ENCODE data around the gene PLA2R1.
"Not testable (repeated sequence)": the region's sequence is repeated elsewhere in the genome, so short reads cannot be mapped to it uniquely, and the experiment has no call there.

The PLA2R1 gene

DNA sequence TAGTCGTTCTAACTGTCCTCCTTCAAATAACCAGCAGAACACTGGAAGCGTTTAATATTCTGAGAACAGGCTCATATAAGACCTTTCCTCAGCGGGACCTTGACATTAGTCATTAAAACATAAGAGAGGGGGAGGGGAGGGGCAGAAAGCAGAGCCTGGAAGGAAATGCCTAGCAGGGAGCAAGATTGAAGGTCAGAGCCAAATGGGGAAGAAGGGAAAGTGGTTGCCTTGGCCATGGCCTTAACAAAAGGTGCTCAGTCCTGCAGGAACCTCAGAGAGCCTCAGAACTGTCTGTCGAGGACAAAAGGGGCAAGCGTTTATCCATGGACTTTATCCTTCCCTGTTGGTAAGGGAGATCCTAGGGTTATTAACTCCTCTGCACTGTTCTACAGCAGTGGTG is 856 bp upstream of the PLA2R1 start:
- no peak for DNase-seq

DNA sequence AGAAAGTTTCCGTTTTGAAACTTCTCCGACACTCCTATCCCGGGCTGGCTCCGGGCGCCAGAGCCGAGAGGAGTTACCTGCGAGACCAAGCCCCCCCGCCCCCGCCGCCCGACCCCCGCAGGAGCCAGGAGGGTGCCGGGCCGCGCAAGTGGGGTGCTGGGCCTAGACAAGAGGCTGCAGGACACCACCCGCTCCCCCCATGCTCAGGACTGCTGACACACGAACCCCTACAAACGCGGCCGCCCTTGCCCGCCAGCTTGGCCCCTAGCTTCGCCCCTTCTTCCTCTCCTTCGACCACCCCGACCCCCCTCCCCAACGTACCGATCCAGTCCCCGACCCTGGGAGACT is 497 bp downstream of the PLA2R1 start:
- DNase-seq = no peak

DNA sequence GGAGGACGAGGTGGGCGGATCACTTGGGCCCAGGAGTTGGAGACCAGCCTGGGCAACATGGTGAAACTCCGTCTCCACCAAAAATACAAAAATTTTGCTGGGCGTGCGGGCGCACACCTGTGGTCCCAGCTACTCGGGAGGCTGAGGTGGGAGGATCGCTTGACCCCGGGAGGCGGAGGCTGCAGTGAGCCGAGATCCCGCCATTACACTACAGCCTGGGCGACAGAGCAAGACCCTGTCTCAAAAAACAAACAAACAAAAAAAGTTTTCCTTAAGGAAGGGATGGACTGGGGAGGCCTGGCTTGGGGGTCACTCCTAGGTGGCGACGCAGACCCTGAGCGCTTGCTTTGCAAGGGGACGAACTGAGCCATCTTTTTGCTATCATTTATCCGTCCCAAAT is 882 bp downstream of the PLA2R1 start:
- no peak for DNase-seq

GRCh38 chr2:160060297-160060696 is 2.1 kb downstream of the PLA2R1 start:
- DNase-seq = no peak

DNA sequence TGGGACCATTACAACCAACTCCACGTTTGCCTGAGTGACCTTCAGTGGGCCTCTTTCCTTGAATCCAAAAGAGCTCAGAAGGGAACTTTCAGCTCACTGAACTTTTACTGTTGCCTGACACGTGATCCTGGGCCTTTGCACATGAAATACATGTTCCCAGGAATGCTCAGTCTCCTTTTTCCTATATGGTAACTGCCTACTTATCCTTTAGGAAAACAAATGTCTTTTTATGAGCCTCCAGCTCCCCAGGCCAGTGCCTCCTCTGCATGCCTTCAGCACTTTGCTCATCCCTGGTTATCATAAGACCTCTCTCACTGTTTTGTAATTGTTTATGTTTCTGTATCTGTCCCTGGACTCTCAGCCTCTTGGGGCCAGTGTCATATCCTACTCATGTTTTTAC is 5.1 kb downstream of the PLA2R1 start:
- no peak for DNase-seq

DNA sequence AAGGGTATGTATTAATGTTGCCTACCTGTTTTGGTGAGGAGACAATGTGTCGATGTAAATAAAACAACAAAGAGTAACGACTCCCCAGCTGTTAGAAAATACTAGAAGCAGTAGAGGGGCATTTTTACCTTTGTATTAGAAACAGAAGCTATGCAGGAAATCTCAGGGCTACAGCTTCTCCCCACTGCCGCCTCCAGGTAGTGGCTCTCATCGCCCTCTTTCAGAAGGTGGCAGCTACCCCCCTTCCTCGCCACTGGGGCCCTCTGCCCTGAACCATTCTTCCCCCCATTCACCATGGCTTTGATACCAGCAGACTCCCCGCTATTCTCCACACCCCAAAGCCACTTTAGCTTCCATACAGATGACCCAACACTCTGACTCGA is 6.7 kb downstream of the PLA2R1 start:
- DNase-seq = no peak

DNA sequence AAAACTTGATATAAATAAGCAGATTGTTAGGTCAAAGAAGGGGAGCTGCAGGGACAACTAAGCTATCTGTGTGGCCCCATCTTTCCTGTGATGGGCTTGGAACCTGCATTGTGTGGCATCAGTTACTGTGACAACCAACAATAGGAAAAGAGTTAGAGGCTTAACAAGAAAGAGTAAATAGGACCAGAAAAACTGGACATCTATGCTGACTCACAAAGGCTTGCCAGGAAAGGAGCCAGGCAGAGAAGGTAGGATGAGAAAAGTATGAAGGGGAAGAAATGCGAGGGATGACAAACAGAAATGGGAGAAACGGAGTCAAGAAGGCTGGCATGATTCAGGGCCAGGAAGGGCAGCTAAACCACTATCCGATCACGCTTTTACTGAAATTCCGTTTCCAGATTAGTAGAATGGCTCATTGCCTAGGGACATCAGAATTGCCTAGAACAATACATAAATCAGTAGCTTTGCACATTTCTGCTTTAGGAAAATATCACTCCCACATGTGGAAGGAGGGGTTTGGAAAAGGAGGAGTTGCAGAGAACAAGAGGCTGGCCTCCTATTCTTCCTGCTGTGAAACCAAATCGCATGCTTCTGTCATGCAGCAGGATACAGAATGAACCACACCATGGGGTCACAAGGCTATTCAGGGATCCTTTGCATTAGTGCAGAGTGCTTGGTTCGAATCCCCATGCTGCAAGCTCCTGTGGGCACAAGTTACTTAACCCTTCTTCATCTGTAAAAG is 7.3 kb downstream of the PLA2R1 start:
- DNase-seq = no peak

DNA sequence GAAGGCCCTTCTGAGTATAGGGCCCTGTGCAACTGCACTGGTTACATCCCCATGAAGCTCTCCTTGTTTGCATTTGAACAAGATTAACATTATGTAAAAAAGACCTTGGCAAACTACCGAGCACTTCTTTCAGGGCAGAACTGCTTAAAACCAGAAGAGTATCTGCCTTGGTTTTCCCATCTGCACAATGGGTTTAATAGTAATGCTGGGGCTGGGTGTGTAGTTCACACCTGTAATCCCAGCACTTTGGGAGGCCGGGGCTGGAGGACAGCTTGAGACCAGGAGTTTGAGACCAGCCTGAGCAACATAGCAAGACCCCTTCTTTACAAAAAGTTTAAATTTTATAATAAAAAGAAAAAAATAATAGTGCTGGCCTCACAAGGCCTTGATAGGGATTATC is 8.5 kb downstream of the PLA2R1 start:
- DNase-seq = no peak

DNA sequence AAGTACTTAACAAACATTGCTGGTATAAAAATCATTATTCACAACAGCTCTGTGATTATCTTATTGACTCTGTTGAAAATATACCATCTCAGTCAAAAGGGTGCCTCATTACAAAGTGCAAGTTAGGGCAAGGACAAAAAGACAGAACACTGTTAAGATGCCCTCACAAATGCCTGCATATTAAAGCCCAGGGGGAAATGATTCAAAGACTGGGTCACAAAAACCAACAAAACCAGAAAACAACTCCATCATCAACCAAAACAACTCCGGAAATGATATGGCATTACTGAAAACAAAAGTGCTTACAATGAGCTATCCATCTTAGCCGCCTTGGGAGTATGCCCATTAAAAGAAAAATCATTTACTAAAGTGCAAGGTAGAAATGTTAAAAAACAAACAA is 9.9 kb downstream of the PLA2R1 start:
- no peak for DNase-seq

DNA sequence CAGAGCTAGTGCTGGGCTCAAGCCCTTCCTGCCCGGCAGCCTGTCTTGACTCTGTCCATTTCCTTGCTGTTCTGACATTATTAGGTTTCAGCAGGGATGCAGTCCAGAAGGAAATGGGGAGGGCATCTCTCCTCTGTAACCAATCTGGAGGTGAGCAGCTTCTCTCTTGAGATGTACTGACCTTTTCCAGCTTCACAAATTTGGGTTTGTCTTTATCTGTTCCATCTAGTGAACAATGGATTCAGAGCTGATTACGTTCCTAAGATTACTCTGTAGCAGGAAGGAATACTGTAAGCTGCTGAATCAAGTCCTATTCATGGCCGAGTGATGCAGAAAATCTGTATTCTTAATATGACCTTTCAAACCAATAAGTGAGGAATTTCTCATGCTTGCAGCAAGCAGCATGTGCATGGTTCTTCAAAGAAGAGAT is 11.0 kb downstream of the PLA2R1 start:
- no peak for DNase-seq

DNA sequence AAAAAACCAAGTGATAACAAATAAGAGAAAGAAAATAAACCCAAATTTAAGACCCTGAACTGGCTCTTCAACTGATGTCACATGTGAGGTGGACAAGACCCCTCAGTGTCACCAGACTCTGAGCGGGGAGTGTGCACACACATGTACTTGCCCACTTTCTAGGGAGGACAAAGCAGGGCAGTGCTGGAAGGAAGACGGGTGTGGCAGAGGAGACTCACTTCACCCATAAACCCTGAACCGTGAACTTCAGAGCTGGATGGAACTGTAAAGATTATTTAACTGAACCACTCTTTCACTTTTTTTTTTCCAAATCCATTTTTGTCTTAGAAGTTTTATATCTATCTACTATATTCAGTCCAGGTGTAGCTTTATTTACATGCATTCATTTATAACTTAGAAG is 12.3 kb downstream of the PLA2R1 start:
- no peak for DNase-seq

- no peak for DNase-seq
Observed at GRCh38 chr2:160045703-160046210, 16.7 kb downstream of the PLA2R1 start.

GRCh38 chr2:160044728-160045127 is 17.7 kb downstream of the PLA2R1 start:
- DNase-seq = no peak

DNA sequence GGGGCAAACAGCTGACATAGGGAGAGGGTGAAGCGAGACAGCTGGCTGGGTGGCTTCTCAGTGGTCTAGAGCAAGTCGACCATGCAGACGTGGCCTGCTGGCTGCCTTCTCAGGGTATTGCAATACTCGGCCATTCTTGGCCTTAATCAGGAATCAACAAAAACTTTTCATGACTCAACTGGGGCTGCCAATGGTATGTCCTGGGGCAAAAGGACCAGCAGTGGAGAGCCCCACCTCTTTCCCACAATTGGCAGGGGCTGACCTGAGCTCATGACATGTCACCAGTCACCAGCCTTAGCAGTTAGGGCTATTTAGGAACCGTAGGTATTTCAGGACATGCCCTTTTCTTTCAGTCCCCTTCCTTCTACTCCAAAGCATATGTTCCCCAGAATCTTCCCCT is 19.1 kb downstream of the PLA2R1 start:
- DNase-seq = no peak

- DNase-seq = no peak
Observed at GRCh38 chr2:160042054-160042453, 20.4 kb downstream of the PLA2R1 start.

- DNase-seq = no peak
Observed at GRCh38 chr2:160041091-160041490, 21.3 kb downstream of the PLA2R1 start.

- peak in 1 of 3 experiments; percentile 0 for DNase-seq
Observed at GRCh38 chr2:160039166-160039903, 23.1 kb downstream of the PLA2R1 start.

DNA sequence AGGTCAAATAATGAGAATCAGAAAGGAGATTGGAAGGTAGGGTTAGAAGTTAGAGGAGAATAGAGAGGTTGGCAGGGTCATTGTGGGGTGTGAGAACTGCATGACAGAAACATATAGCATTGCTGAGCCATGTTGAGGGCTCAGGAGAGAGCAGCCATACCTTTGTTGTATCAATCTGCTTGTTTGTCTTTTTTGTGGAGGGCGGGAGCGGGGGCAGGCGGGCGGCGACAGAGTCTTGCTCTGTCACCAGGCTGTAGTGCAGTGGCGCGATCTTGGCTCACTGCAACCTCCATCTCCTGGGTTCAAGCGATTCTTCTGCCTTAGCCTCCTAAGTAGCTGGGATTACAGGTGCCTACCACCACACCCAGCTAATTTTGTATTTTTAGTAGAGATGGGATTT is 23.8 kb downstream of the PLA2R1 start:
- not testable (repeated sequence) for DNase-seq

DNA sequence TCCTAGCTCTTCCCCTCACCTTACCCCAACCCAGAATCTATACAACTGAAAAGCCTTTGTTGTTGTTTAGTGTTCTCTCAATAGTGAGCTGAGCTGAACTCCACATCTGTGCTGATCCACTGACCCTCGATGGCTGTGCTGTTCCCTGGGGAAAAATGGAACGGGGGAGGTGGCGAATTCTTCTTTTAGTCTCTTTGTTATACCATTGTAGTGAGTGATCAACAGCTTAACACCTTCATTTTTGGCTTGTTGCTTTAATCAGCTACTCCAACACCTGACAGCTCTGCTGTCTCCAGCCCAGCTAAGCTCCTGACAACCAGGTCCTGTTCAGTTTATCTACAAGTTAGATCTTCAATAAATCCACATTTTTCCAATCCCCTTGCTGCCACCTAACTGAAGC is 25.7 kb downstream of the PLA2R1 start:
- DNase-seq = no peak

DNA sequence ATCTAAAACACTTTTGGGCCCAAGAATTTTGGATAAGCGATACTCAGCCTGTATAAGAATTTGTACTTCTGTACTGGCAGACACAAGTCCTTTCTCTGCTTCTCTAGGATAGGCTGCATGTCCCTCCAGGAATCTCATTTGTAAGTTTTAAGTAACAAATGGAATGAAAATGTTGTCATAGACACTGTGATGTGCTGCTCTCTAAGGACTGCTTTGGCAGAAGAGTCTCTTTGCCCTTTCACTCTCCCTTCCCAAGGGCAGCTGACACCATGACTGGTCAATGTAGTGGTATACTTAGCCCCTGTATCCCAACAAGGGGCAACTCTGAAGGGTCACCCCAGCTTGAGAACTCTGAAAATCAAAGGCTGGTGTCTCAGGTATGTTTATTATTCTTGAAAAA is 27.3 kb downstream of the PLA2R1 start:
- DNase-seq = no peak

GRCh38 chr2:160034396-160034795 is 28.0 kb downstream of the PLA2R1 start:
- DNase-seq = no peak

- DNase-seq = no peak
Observed at GRCh38 chr2:160033732-160034392, 28.6 kb downstream of the PLA2R1 start.

- no peak for DNase-seq
Observed at GRCh38 chr2:160029270-160029628, 33.2 kb downstream of the PLA2R1 start.

All from NCI-H1417 (cell line).